ENCODE data around the gene AVEN. TPM values are rescaled to one million over a fixed set of nuclear protein-coding genes. Genes with fewer than 3 reads are reported as not detected.
A peak's percentile ranks its signal among the peaks of the same experiment; 100 is the strongest.

AVEN gene
- total and polyA plus RNA-seq, 2 donors (not counting 3 experiments of a cell fraction or from before 2014, with no cell fraction given), result 7.7 to 23.3 TPM

GRCh38 chr15:34039790-34040113 lies 748 bp upstream of the AVEN start:
- Histone ChIP-seq H3K27ac (ENCODE audit: insufficient read depth, low read depth, low read length) (no peak overlapping the region), H3K9ac (replicated peaks; ENCODE audit: extremely low read depth, insufficient read depth, low read length) (no peak overlapping the region), H3K9me1 (replicated peaks; ENCODE audit: control insufficient read depth, extremely low read depth, insufficient read depth, low read length) (no peaks in the 10 kb centered on the region), H3K79me2 (ENCODE audit: control insufficient read depth, insufficient read depth, low read length) (peaks cover 10% of the 10 kb centered on the region), H3K4me1 (ENCODE audit: control insufficient read depth, extremely low read depth, insufficient read depth, low read length) (peaks cover 13% of the 10 kb centered on the region), H3K9me3 (replicated peaks; ENCODE audit: control insufficient read depth, insufficient read depth, low read length) (no peaks in the 10 kb centered on the region), H3K36me3 (ENCODE audit: control insufficient read depth in 2 of 2, extremely low read depth in 1 of 2, insufficient read depth in 2 of 2, low read length in 2 of 2) (no peaks in the 10 kb centered on the region), H3K4me3 (replicated peaks in 1 of 3; ENCODE audit: insufficient read depth in 1 of 3, low read depth in 1 of 3, low read length in 3 of 3) (peak overlapping the region in 1 of 3 experiments; percentile 95), H3K27me3 (ENCODE audit: control insufficient read depth in 2 of 2, insufficient read depth in 2 of 2, low read length in 2 of 2) (no peaks in the 10 kb centered on the region), H3K4me2 (ENCODE audit: insufficient read depth, low read length) (peak overlapping the region; percentile 97), H2AFZ (ENCODE audit: low read depth, low read length) (peak overlapping the region; percentile 82), H4K20me1 (replicated peaks; ENCODE audit: control insufficient read depth, extremely low read depth, insufficient read depth, low read length) (no peaks in the 10 kb centered on the region)
- TF ChIP-seq MYC (IDR thresholded peaks at IDR 0.05; ENCODE audit: low read depth, low read length) (no peak), POLR2A (IDR thresholded peaks at IDR 0.05; ENCODE audit: low read depth, low read length) (no peak), POLR2AphosphoS5 (IDR thresholded peaks at IDR 0.05; ENCODE audit: insufficient read depth, low read depth, low read length) (no peak), JUN (IDR thresholded peaks at IDR 0.05; ENCODE audit: borderline replicate concordance, insufficient read depth, insufficient read length, low read depth) (no peak), MAX (IDR thresholded peaks at IDR 0.05; ENCODE audit: insufficient read depth, insufficient read length) (no peak)
- CTCF ChIA-PET, result interaction anchor here (1.3 to 1.6 kb wide), 2 partner anchors 21 to 76 kb away, joined by 3 to 5 read pairs; no protein-coding TSS in a partner anchor
- POLR2A ChIA-PET, result no interaction called here
- DNase-seq (ENCODE audit: low read depth, low spot score) (peak; percentile 6), FAIRE-seq (peak; percentile 63)
- BruUV-seq (replicated peaks), result no TSS peak
- intact Hi-C loops (cut with micrococcal nuclease) (loop anchor here (5.0 kb wide), 1 partner anchor 37 kb away; no protein-coding TSS in a partner anchor), dilution Hi-C loops (cut with MboI; ENCODE audit: extremely low pct_ligation_motif_present, low sequenced_read_pairs) (no loop called here)

- peak; percentile 75 for DNase-seq (ENCODE audit: low read depth, low spot score)
- Histone ChIP-seq H3K9ac (replicated peaks; ENCODE audit: extremely low read depth, insufficient read depth, low read length) (peak overlapping the region; percentile 67), H3K4me1 (ENCODE audit: control insufficient read depth, extremely low read depth, insufficient read depth, low read length) (peaks cover 13% of the 10 kb centered on the region), H3K36me3 (ENCODE audit: control insufficient read depth in 2 of 2, extremely low read depth in 1 of 2, insufficient read depth in 2 of 2, low read length in 2 of 2) (no peaks in the 10 kb centered on the region), H3K79me2 (ENCODE audit: control insufficient read depth, insufficient read depth, low read length) (peaks cover 12% of the 10 kb centered on the region), H3K4me3 (replicated peaks in 1 of 3; ENCODE audit: insufficient read depth in 1 of 3, low read depth in 1 of 3, low read length in 3 of 3) (peak overlapping the region; percentile 79 to 99 (median 95)), H2AFZ (ENCODE audit: low read depth, low read length) (peak overlapping the region; percentile 82), H3K27me3 (ENCODE audit: control insufficient read depth in 2 of 2, insufficient read depth in 2 of 2, low read length in 2 of 2) (no peaks in the 10 kb centered on the region), H4K20me1 (replicated peaks; ENCODE audit: control insufficient read depth, extremely low read depth, insufficient read depth, low read length) (no peaks in the 10 kb centered on the region), H3K27ac (ENCODE audit: insufficient read depth, low read depth, low read length) (peak overlapping the region; percentile 83), H3K9me3 (replicated peaks; ENCODE audit: control insufficient read depth, insufficient read depth, low read length) (no peaks in the 10 kb centered on the region), H3K9me1 (replicated peaks; ENCODE audit: control insufficient read depth, extremely low read depth, insufficient read depth, low read length) (no peaks in the 10 kb centered on the region), H3K4me2 (ENCODE audit: insufficient read depth, low read length) (peak overlapping the region; percentile 97)
- dilution Hi-C loops (cut with MboI; ENCODE audit: extremely low pct_ligation_motif_present, low sequenced_read_pairs) (no loop called here), intact Hi-C loops (cut with micrococcal nuclease) (loop anchor here (5.0 kb wide), 1 partner anchor 36 kb away; no protein-coding TSS in a partner anchor)
- ChIA-PET CTCF (interaction anchor here (1.0 to 1.6 kb wide), 2 partner anchors 8 to 23 kb away, joined by 3 to 5 read pairs; no protein-coding TSS in a partner anchor), POLR2A (no interaction called here)
- TF ChIP-seq POLR2A (IDR thresholded peaks at IDR 0.05; ENCODE audit: low read depth, low read length) (peak; percentile 74), JUN (IDR thresholded peaks at IDR 0.05; ENCODE audit: borderline replicate concordance, insufficient read depth, insufficient read length, low read depth) (no peak), MAX (IDR thresholded peaks at IDR 0.05; ENCODE audit: insufficient read depth, insufficient read length) (no peak), MYC (IDR thresholded peaks at IDR 0.05; ENCODE audit: low read depth, low read length) (no peak), POLR2AphosphoS5 (IDR thresholded peaks at IDR 0.05; ENCODE audit: insufficient read depth, low read depth, low read length) (peak; percentile 84)
- BruUV-seq (replicated peaks), result no TSS peak
- FAIRE-seq, result peak; percentile 50
Observed at GRCh38 chr15:34038023-34038870, 757 bp downstream of the AVEN start.

All from endothelial cell of umbilical vein (primary cell).